Large intestine (tissue), 3 donors: ENCODE measurements around the gene S100Z. TPM values are rescaled to one million over a fixed set of nuclear protein-coding genes. Genes with fewer than 3 reads are reported as not detected.
A peak's percentile ranks its signal among the peaks of the same experiment; 100 is the strongest.
"Not testable (repeated sequence)": the region's sequence is repeated elsewhere in the genome, so short reads cannot be mapped to it uniquely, and the experiment has no call there.

ENCODE experiments used
- DNase-seq, 2 donors: peaks; one replicate each; pipeline versions ENCODE4 v3.0.0 to v3.0.0-alpha.2; 2013
- H3K27ac ChIP-seq: one replicate; pipeline ENCODE4 v1.5.1; 2013; ENCODE audit warnings: low read length
- H3K27me3 ChIP-seq: 2 replicates; pipeline ENCODE4 v1.6.1; 2013; ENCODE audit warnings: low read length; ENCODE audit not compliant: control insufficient read depth, insufficient read depth
- H3K36me3 ChIP-seq: 2 replicates; pipeline ENCODE4 v1.6.1; 2013; ENCODE audit warnings: low read length; ENCODE audit not compliant: control insufficient read depth, insufficient read depth
- H3K4me1 ChIP-seq: one replicate; pipeline ENCODE4 v1.6.1; 2013; ENCODE audit warnings: low read length; ENCODE audit not compliant: control insufficient read depth, insufficient read depth
- H3K4me3 ChIP-seq: one replicate; pipeline ENCODE4 v1.5.1; 2013; ENCODE audit warnings: low read length
- H3K9me3 ChIP-seq: one replicate; pipeline ENCODE4 v1.6.1; 2013; ENCODE audit warnings: mild to moderate bottlenecking, low read depth, low read length, moderate library complexity; ENCODE audit not compliant: control insufficient read depth
- WGBS: methylation state at CpG from one replicate; pipeline ENCODE4 v1.1.5; 2013; ENCODE audit warnings: low lambda C conversion rate; ENCODE audit not compliant: insufficient coverage; 5-methylcytosine and 5-hydroxymethylcytosine counted together
- polyA plus RNA-seq: library from polyadenylated mRNA; unstranded; fragments of 120-200 nt; gene quantifications from one replicate; pipeline ENCODE4 v1.2.1, GENCODE V29; 2013

The S100Z gene
- polyA plus RNA-seq, 1 donor, result 0.51 TPM

- DNase-seq, result no peak
- Histone ChIP-seq H3K27ac (no peak overlapping the region), H3K4me3 (no peak overlapping the region), H3K36me3 (no peaks in the 10 kb centered on the region), H3K9me3 (no peaks in the 10 kb centered on the region), H3K27me3 (no peaks in the 10 kb centered on the region), H3K4me1 (no peaks in the 10 kb centered on the region)
- 53% methylated on average over 3 of the region's 6 CpGs for WGBS
Measured at GRCh38 chr5:76926329-76927105, 76.7 kb downstream of the S100Z start.

- no peaks in the 10 kb centered on the region for H3K9me3 ChIP-seq
- no peaks in the 10 kb centered on the region for H3K36me3 ChIP-seq
- H3K27ac ChIP-seq, result no peak overlapping the region
- 67% methylated on average over 1 of the region's 4 CpGs for WGBS
- no peaks in the 10 kb centered on the region for H3K27me3 ChIP-seq
- no peak for DNase-seq
- no peak overlapping the region for H3K4me3 ChIP-seq
- no peaks in the 10 kb centered on the region for H3K4me1 ChIP-seq
Measured at GRCh38 chr5:76927961-76928360, 78.1 kb downstream of the S100Z start.

- no peak for DNase-seq
- no peaks in the 10 kb centered on the region for H3K4me1 ChIP-seq
- no peaks in the 10 kb centered on the region for H3K27me3 ChIP-seq
- no peak overlapping the region for H3K4me3 ChIP-seq
- no peaks in the 10 kb centered on the region for H3K9me3 ChIP-seq
- 100% methylated on average over 1 of the region's 4 CpGs for WGBS
- H3K36me3 ChIP-seq, result no peaks in the 10 kb centered on the region
- H3K27ac ChIP-seq, result no peak overlapping the region
Measured at GRCh38 chr5:76930083-76930482, 80.3 kb downstream of the S100Z start.

GRCh38 chr5:76938177-76938576 is 88.4 kb downstream of the S100Z start:
- H3K27ac ChIP-seq, result no peak overlapping the region
- DNase-seq, result no peak
- H3K4me3 ChIP-seq, result no peak overlapping the region
- H3K4me1 ChIP-seq, result no peaks in the 10 kb centered on the region
- no peaks in the 10 kb centered on the region for H3K27me3 ChIP-seq
- no peaks in the 10 kb centered on the region for H3K36me3 ChIP-seq
- H3K9me3 ChIP-seq, result no peaks in the 10 kb centered on the region

GRCh38 chr5:76941000-76941399 is 91.2 kb downstream of the S100Z start:
- WGBS, result 100% methylated on average over 2 of the region's 4 CpGs

GRCh38 chr5:76941442-76941841 is 91.6 kb downstream of the S100Z start:
- H3K27me3 ChIP-seq, result no peaks in the 10 kb centered on the region
- no peaks in the 10 kb centered on the region for H3K9me3 ChIP-seq
- H3K36me3 ChIP-seq, result no peaks in the 10 kb centered on the region
- WGBS, result no CpG with 5 or more reads among the region's 3 CpGs
- H3K4me3 ChIP-seq, result no peak overlapping the region
- DNase-seq, result no peak
- H3K4me1 ChIP-seq, result no peaks in the 10 kb centered on the region
- no peak overlapping the region for H3K27ac ChIP-seq

More at GRCh38 chr5:76941000-76941399, 91.2 kb downstream of the S100Z start:
- Histone ChIP-seq H3K27me3 (no peaks in the 10 kb centered on the region), H3K27ac (no peak overlapping the region), H3K36me3 (no peaks in the 10 kb centered on the region), H3K4me1 (no peaks in the 10 kb centered on the region), H3K9me3 (no peaks in the 10 kb centered on the region), H3K4me3 (no peak overlapping the region)
- no peak for DNase-seq

- H3K27ac ChIP-seq, result no peak overlapping the region
- H3K27me3 ChIP-seq, result no peaks in the 10 kb centered on the region
- no peaks in the 10 kb centered on the region for H3K36me3 ChIP-seq
- no peak overlapping the region for H3K4me3 ChIP-seq
- DNase-seq, result no peak
- H3K4me1 ChIP-seq, result no peaks in the 10 kb centered on the region
- no CpG with 5 or more reads among the region's 1 CpG for WGBS
- H3K9me3 ChIP-seq, result no peaks in the 10 kb centered on the region
Measured at GRCh38 chr5:76942581-76942980, 92.8 kb downstream of the S100Z start.

GRCh38 chr5:76943006-76943405 is 93.2 kb downstream of the S100Z start:
- H3K4me1 ChIP-seq, result no peaks in the 10 kb centered on the region
- H3K4me3 ChIP-seq, result no peak overlapping the region
- no peak overlapping the region for H3K27ac ChIP-seq
- H3K27me3 ChIP-seq, result no peaks in the 10 kb centered on the region
- H3K9me3 ChIP-seq, result no peaks in the 10 kb centered on the region
- DNase-seq, result no peak
- WGBS, result no CpG with 5 or more reads among the region's 3 CpGs
- H3K36me3 ChIP-seq, result no peaks in the 10 kb centered on the region

- Histone ChIP-seq H3K4me3 (no peak overlapping the region), H3K36me3 (no peaks in the 10 kb centered on the region), H3K9me3 (no peaks in the 10 kb centered on the region), H3K4me1 (no peaks in the 10 kb centered on the region), H3K27ac (no peak overlapping the region), H3K27me3 (no peaks in the 10 kb centered on the region)
- no peak for DNase-seq
- no CpG with 5 or more reads among the region's 5 CpGs for WGBS
Measured at GRCh38 chr5:76944638-76945037, 94.8 kb downstream of the S100Z start.

- H3K27ac ChIP-seq, H3K4me3 ChIP-seq, H3K27me3 ChIP-seq, H3K4me1 ChIP-seq, H3K9me3 ChIP-seq, H3K36me3 ChIP-seq: not testable (repeated sequence)
- DNase-seq, result peak in 1 of 2 donors; percentile 13
- WGBS, result no CpG with 5 or more reads among the region's 9 CpGs
Measured at GRCh38 chr5:76945238-76945637, 95.4 kb downstream of the S100Z start.

- no peak for DNase-seq
- no peaks in the 10 kb centered on the region for H3K36me3 ChIP-seq
- H3K27ac ChIP-seq, result no peak overlapping the region
- no peak overlapping the region for H3K4me3 ChIP-seq
- no peaks in the 10 kb centered on the region for H3K4me1 ChIP-seq
- 82% methylated on average over 2 of the region's 2 CpGs for WGBS
- peaks cover 2% of the 10 kb centered on the region for H3K27me3 ChIP-seq
- no peaks in the 10 kb centered on the region for H3K9me3 ChIP-seq
Measured at GRCh38 chr5:76946090-76946489, 96.3 kb downstream of the S100Z start.
